Gastroesophageal sphincter (tissue), 3 donors: ENCODE measurements around the gene SLC28A1.

ENCODE experiments used
- POLR2A ChIP-seq, 2 donors: fragments of 450-650 bp; IDR thresholded peaks; one replicate each; pipeline ENCODE4 v1.6.1; 2017; ENCODE audit warnings: antibody characterized with exemption in 2 of 2, mild to moderate bottlenecking in 2 of 2, moderate library complexity in 1 of 2
- TF ChIP-seq, protein P1 (sequence below), 4 experiments: fragments of 200-600 bp in 2 of 4; fragments of 450-650 bp in 2 of 4; sonication (generic) in 1 of 4; IDR thresholded peaks; one replicate each; pipeline ENCODE4 v1.5.1; 2017 to 2019; ENCODE audit warnings: antibody characterized with exemption in 4 of 4, mild to moderate bottlenecking in 2 of 4, moderate library complexity in 2 of 4

- no peak for TF ChIP-seq POLR2A (IDR thresholded peaks at IDR 0.05)
- TF ChIP-seq, protein P1, sequence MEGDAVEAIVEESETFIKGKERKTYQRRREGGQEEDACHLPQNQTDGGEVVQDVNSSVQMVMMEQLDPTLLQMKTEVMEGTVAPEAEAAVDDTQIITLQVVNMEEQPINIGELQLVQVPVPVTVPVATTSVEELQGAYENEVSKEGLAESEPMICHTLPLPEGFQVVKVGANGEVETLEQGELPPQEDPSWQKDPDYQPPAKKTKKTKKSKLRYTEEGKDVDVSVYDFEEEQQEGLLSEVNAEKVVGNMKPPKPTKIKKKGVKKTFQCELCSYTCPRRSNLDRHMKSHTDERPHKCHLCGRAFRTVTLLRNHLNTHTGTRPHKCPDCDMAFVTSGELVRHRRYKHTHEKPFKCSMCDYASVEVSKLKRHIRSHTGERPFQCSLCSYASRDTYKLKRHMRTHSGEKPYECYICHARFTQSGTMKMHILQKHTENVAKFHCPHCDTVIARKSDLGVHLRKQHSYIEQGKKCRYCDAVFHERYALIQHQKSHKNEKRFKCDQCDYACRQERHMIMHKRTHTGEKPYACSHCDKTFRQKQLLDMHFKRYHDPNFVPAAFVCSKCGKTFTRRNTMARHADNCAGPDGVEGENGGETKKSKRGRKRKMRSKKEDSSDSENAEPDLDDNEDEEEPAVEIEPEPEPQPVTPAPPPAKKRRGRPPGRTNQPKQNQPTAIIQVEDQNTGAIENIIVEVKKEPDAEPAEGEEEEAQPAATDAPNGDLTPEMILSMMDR (IDR thresholded peaks at IDR 0.05), result no peak
Measured at GRCh38 chr15:84921121-84921520, 36.7 kb downstream of the SLC28A1 start.
